GM20000 (cell line): ENCODE results near the gene AKAP9.

ENCODE experiments used
- DNase-seq: peaks from one replicate; pipeline ENCODE4 v3.0.0; 2012; ENCODE audit warnings: low spot score
- CTCF ChIP-seq: IDR thresholded peaks from 2 replicates; pipeline ENCODE4 v1.5.1; 2012; ENCODE audit warnings: mild to moderate bottlenecking, control low read depth; ENCODE audit errors: extremely low read depth, missing control alignments

Gene AKAP9

GRCh38 chr7:92042056-92042737 is 101.5 kb downstream of the AKAP9 start:
- no peak for DNase-seq
- TF ChIP-seq CTCF = no peak

GRCh38 chr7:92043098-92043497 is 102.4 kb downstream of the AKAP9 start:
- TF ChIP-seq CTCF = no peak
- DNase-seq = no peak

- TF ChIP-seq CTCF = no peak
- no peak for DNase-seq
Observed at GRCh38 chr7:92043637-92044036, 103.0 kb downstream of the AKAP9 start.

GRCh38 chr7:92044148-92044547 is 103.5 kb downstream of the AKAP9 start:
- TF ChIP-seq CTCF = no peak
- DNase-seq = no peak

GRCh38 chr7:92044940-92045339 is 104.3 kb downstream of the AKAP9 start:
- TF ChIP-seq CTCF = no peak
- DNase-seq = no peak

- DNase-seq = no peak
- no peak for TF ChIP-seq CTCF
Observed at GRCh38 chr7:92051655-92052054, 111.0 kb downstream of the AKAP9 start.

- TF ChIP-seq CTCF = no peak
- DNase-seq = no peak
Observed at GRCh38 chr7:92052159-92052558, 111.5 kb downstream of the AKAP9 start.
